NCI-H2081 (cell line): ENCODE data around the gene NPIPB6.

Source experiments
- DNase-seq, 2 experiments: peaks; one replicate each; lab custom pipeline; 2025; lab: John Stamatoyannopoulos, UW

Gene NPIPB6

GRCh38 chr16:28324235-28324886 lies 38.9 kb downstream of the NPIPB6 start:
- DNase-seq, result no peak

- DNase-seq, result no peak
Observed at GRCh38 chr16:28321700-28322411, 41.5 kb downstream of the NPIPB6 start.

GRCh38 chr16:28320741-28321140 lies 42.6 kb downstream of the NPIPB6 start:
- no peak for DNase-seq

- DNase-seq, result no peak
Observed at GRCh38 chr16:28320023-28320561, 43.2 kb downstream of the NPIPB6 start.

- DNase-seq, result no peak
Observed at GRCh38 chr16:28319476-28320022, 43.8 kb downstream of the NPIPB6 start.

- no peak for DNase-seq
Observed at GRCh38 chr16:28318042-28318744, 45.1 kb downstream of the NPIPB6 start.

GRCh38 chr16:28317040-28317880 lies 46.0 kb downstream of the NPIPB6 start:
- no peak for DNase-seq

GRCh38 chr16:28316054-28316453 lies 47.3 kb downstream of the NPIPB6 start:
- DNase-seq, result no peak

- no peak for DNase-seq
Observed at GRCh38 chr16:28313587-28313986, 49.7 kb downstream of the NPIPB6 start.

- DNase-seq, result no peak
Observed at GRCh38 chr16:28312327-28312726, 51.0 kb downstream of the NPIPB6 start.

GRCh38 chr16:28311913-28312312 lies 51.4 kb downstream of the NPIPB6 start:
- DNase-seq, result no peak

- DNase-seq, result no peak
Observed at GRCh38 chr16:28311413-28311812, 51.9 kb downstream of the NPIPB6 start.

- no peak for DNase-seq
Observed at GRCh38 chr16:28310796-28311195, 52.5 kb downstream of the NPIPB6 start.

- no peak for DNase-seq
Observed at GRCh38 chr16:28309811-28310311, 53.4 kb downstream of the NPIPB6 start.

GRCh38 chr16:28308794-28309584 lies 54.3 kb downstream of the NPIPB6 start:
- DNase-seq, result no peak

GRCh38 chr16:28307936-28308335 lies 55.4 kb downstream of the NPIPB6 start:
- DNase-seq, result no peak

- DNase-seq, result no peak
Observed at GRCh38 chr16:28304214-28304613, 59.1 kb downstream of the NPIPB6 start.

- DNase-seq, result no peak
Observed at GRCh38 chr16:28303132-28303531, 60.2 kb downstream of the NPIPB6 start.

GRCh38 chr16:28301620-28302019 lies 61.7 kb downstream of the NPIPB6 start:
- no peak for DNase-seq

GRCh38 chr16:28301154-28301553 lies 62.2 kb downstream of the NPIPB6 start:
- DNase-seq, result no peak

GRCh38 chr16:28300327-28300726 lies 63.0 kb downstream of the NPIPB6 start:
- no peak for DNase-seq
